ENCODE measurements around the gene SLC44A4.
"Not testable (repeated sequence)": the region's sequence is repeated elsewhere in the genome, so short reads cannot be mapped to it uniquely, and the experiment has no call there.

SLC44A4 gene

GRCh38 chr6:31838968-31839367, 39.8 kb downstream of the SLC44A4 start:
- Mint-ChIP-seq H3K27me3 (no peaks in the 10 kb centered on the region), H3K4me3 (peak overlapping the region; percentile 94), H3K27ac (peak overlapping the region; percentile 84), H3K36me3 (ENCODE audit: low read depth) (peaks cover 66% of the 10 kb centered on the region), H3K9me3 (no peaks in the 10 kb centered on the region), H3K4me1 (ENCODE audit: low read depth) (peaks cover 43% of the 10 kb centered on the region)

- H3K36me3 Mint-ChIP-seq (ENCODE audit: low read depth): peaks cover 66% of the 10 kb centered on the region
- peak overlapping the region; percentile 94 for H3K4me3 Mint-ChIP-seq
- not testable (repeated sequence) for H3K9me3 Mint-ChIP-seq, H3K27me3 Mint-ChIP-seq
- H3K27ac Mint-ChIP-seq: peak overlapping the region; percentile 100
- H3K4me1 Mint-ChIP-seq (ENCODE audit: low read depth): peaks cover 47% of the 10 kb centered on the region
Observed at GRCh38 chr6:31838114-31838553, 40.7 kb downstream of the SLC44A4 start.

GRCh38 chr6:31837369-31838113, 41.3 kb downstream of the SLC44A4 start:
- Mint-ChIP-seq H3K36me3 (ENCODE audit: low read depth) (peaks cover 66% of the 10 kb centered on the region), H3K9me3 (no peaks in the 10 kb centered on the region), H3K27me3 (no peaks in the 10 kb centered on the region), H3K4me1 (ENCODE audit: low read depth) (peaks cover 51% of the 10 kb centered on the region), H3K27ac (peak overlapping the region; percentile 100), H3K4me3 (peak overlapping the region; percentile 94)

GRCh38 chr6:31836474-31837368, 42.1 kb downstream of the SLC44A4 start:
- H3K4me1 Mint-ChIP-seq (ENCODE audit: low read depth): peaks cover 51% of the 10 kb centered on the region
- peak overlapping the region; percentile 94 for H3K4me3 Mint-ChIP-seq
- peaks cover 66% of the 10 kb centered on the region for H3K36me3 Mint-ChIP-seq (ENCODE audit: low read depth)
- peak overlapping the region; percentile 100 for H3K27ac Mint-ChIP-seq
- no peaks in the 10 kb centered on the region for H3K27me3 Mint-ChIP-seq
- no peaks in the 10 kb centered on the region for H3K9me3 Mint-ChIP-seq

- H3K27ac Mint-ChIP-seq: peak overlapping the region; percentile 100
- H3K27me3 Mint-ChIP-seq: no peaks in the 10 kb centered on the region
- H3K4me1 Mint-ChIP-seq (ENCODE audit: low read depth): peaks cover 57% of the 10 kb centered on the region
- H3K36me3 Mint-ChIP-seq (ENCODE audit: low read depth): peaks cover 63% of the 10 kb centered on the region
- no peaks in the 10 kb centered on the region for H3K9me3 Mint-ChIP-seq
- peak overlapping the region; percentile 94 for H3K4me3 Mint-ChIP-seq
Observed at GRCh38 chr6:31836047-31836473, 42.7 kb downstream of the SLC44A4 start.

- no peaks in the 10 kb centered on the region for H3K27me3 Mint-ChIP-seq
- H3K36me3 Mint-ChIP-seq (ENCODE audit: low read depth): peaks cover 60% of the 10 kb centered on the region
- peak overlapping the region; percentile 100 for H3K27ac Mint-ChIP-seq
- H3K9me3 Mint-ChIP-seq: no peaks in the 10 kb centered on the region
- H3K4me3 Mint-ChIP-seq: peak overlapping the region; percentile 94
- peaks cover 70% of the 10 kb centered on the region for H3K4me1 Mint-ChIP-seq (ENCODE audit: low read depth)
Observed at GRCh38 chr6:31834367-31835250, 44.2 kb downstream of the SLC44A4 start.

GRCh38 chr6:31831350-31832215, 47.2 kb downstream of the SLC44A4 start:
- H3K27ac Mint-ChIP-seq: no peak overlapping the region
- H3K27me3 Mint-ChIP-seq: no peaks in the 10 kb centered on the region

GRCh38 chr6:31830886-31831335, 47.9 kb downstream of the SLC44A4 start:
- Mint-ChIP-seq H3K9me3 (no peaks in the 10 kb centered on the region), H3K4me3 (peak overlapping the region; percentile 98), H3K27ac (peak overlapping the region; percentile 66), H3K36me3 (ENCODE audit: low read depth) (peaks cover 25% of the 10 kb centered on the region), H3K4me1 (ENCODE audit: low read depth) (peaks cover 52% of the 10 kb centered on the region), H3K27me3 (no peaks in the 10 kb centered on the region)

More at GRCh38 chr6:31831350-31832215, 47.2 kb downstream of the SLC44A4 start:
- Mint-ChIP-seq H3K36me3 (ENCODE audit: low read depth) (peaks cover 32% of the 10 kb centered on the region), H3K9me3 (no peaks in the 10 kb centered on the region), H3K4me3 (peak overlapping the region; percentile 98), H3K4me1 (ENCODE audit: low read depth) (peaks cover 52% of the 10 kb centered on the region)

GRCh38 chr6:31829633-31830283, 49.0 kb downstream of the SLC44A4 start:
- Mint-ChIP-seq H3K4me1 (ENCODE audit: low read depth) (peaks cover 57% of the 10 kb centered on the region), H3K27me3 (no peaks in the 10 kb centered on the region), H3K36me3 (ENCODE audit: low read depth) (peaks cover 14% of the 10 kb centered on the region), H3K9me3 (no peaks in the 10 kb centered on the region), H3K27ac (peak overlapping the region; percentile 66), H3K4me3 (peak overlapping the region; percentile 98)

GRCh38 chr6:31827286-31828079, 51.3 kb downstream of the SLC44A4 start, which contains the start of gene HSPA1B:
TSS of gene HSPA1B (plus strand) at chr6:31827738. CDS start at chr6:31827951, 213 bp downstream.
- Mint-ChIP-seq H3K27me3 (no peaks in the 10 kb centered on the region), H3K36me3 (ENCODE audit: low read depth) (peaks cover 12% of the 10 kb centered on the region), H3K4me1 (ENCODE audit: low read depth) (peaks cover 53% of the 10 kb centered on the region), H3K9me3 (no peaks in the 10 kb centered on the region), H3K27ac (peak within 1 kb of the TSS; percentile 97), H3K4me3 (peak within 1 kb of the TSS; percentile 90)

GRCh38 chr6:31826793-31827285, 52.0 kb downstream of the SLC44A4 start:
- peak overlapping the region; percentile 90 for H3K4me3 Mint-ChIP-seq
- H3K27me3 Mint-ChIP-seq: no peaks in the 10 kb centered on the region
- H3K4me1 Mint-ChIP-seq (ENCODE audit: low read depth): peaks cover 59% of the 10 kb centered on the region

GRCh38 chr6:31825553-31825952, 53.2 kb downstream of the SLC44A4 start:
- peak overlapping the region; percentile 97 for H3K27ac Mint-ChIP-seq
- H3K4me1 Mint-ChIP-seq (ENCODE audit: low read depth): peaks cover 59% of the 10 kb centered on the region
- no peaks in the 10 kb centered on the region for H3K27me3 Mint-ChIP-seq
- H3K4me3 Mint-ChIP-seq: peak overlapping the region; percentile 90
- H3K36me3 Mint-ChIP-seq (ENCODE audit: low read depth): peaks cover 9% of the 10 kb centered on the region
- no peaks in the 10 kb centered on the region for H3K9me3 Mint-ChIP-seq

More at GRCh38 chr6:31826793-31827285, 52.0 kb downstream of the SLC44A4 start:
- H3K27ac Mint-ChIP-seq: peak overlapping the region; percentile 97
- H3K36me3 Mint-ChIP-seq (ENCODE audit: low read depth): peaks cover 12% of the 10 kb centered on the region
- no peaks in the 10 kb centered on the region for H3K9me3 Mint-ChIP-seq
